Loucy (cell line): ENCODE results near the gene TPM4.

Source experiments
- H2AFZ ChIP-seq: fragments of 200-600 bp; sonication (generic); 2 replicates; pipeline ENCODE4 v1.6.0; 2016; ENCODE audit warnings: antibody characterized with exemption, mild to moderate bottlenecking, low read length, moderate library complexity
- H3F3A ChIP-seq: fragments of 200-600 bp; 2 replicates; pipeline ENCODE4 v1.6.0; 2016; ENCODE audit warnings: antibody characterized with exemption, low read depth, mild to moderate bottlenecking
- H3K27me3 ChIP-seq: fragments of 200-600 bp; sonication (generic); 2 replicates; pipeline ENCODE4 v1.6.1; 2014; ENCODE audit warnings: low read length, mild to moderate bottlenecking; ENCODE audit not compliant: insufficient read depth, poor library complexity, severe bottlenecking
- H3K36me3 ChIP-seq: fragments of 200-600 bp; sonication (generic); 2 replicates; pipeline ENCODE4 v1.6.1; 2016; ENCODE audit warnings: low read length; ENCODE audit not compliant: insufficient read depth
- H3K4me1 ChIP-seq: fragments of 200-600 bp; sonication (generic); 2 replicates; pipeline ENCODE4 v1.5.1; 2014; ENCODE audit warnings: low read length, mild to moderate bottlenecking; ENCODE audit not compliant: insufficient read depth, poor library complexity, severe bottlenecking
- H3K4me2 ChIP-seq: fragments of 200-600 bp; sonication (generic); 2 replicates; pipeline ENCODE4 v1.6.0; 2014; ENCODE audit warnings: antibody characterized with exemption, low read length, low read depth, mild to moderate bottlenecking; ENCODE audit not compliant: poor library complexity, severe bottlenecking
- H3K4me3 ChIP-seq: fragments of 200-600 bp; sonication (generic); 2 replicates; pipeline ENCODE4 v1.5.1; 2014; ENCODE audit warnings: low read length, mild to moderate bottlenecking, mixed read lengths; ENCODE audit not compliant: poor library complexity, severe bottlenecking
- H3K79me2 ChIP-seq: fragments of 200-600 bp; sonication (generic); 2 replicates; pipeline ENCODE4 v1.6.1; 2014; ENCODE audit warnings: low read length; ENCODE audit not compliant: insufficient read depth
- H3K9ac ChIP-seq: fragments of 200-600 bp; sonication (generic); 2 replicates; pipeline ENCODE4 v1.6.0; 2014; ENCODE audit warnings: mild to moderate bottlenecking, low read depth, low read length, moderate library complexity; ENCODE audit not compliant: poor library complexity, severe bottlenecking
- H3K9me2 ChIP-seq: fragments of 200-600 bp; sonication (generic); replicated peaks from 2 replicates; pipeline ENCODE4 v1.6.1; 2016; ENCODE audit warnings: low read depth, low read length, mixed read lengths
- H3K9me3 ChIP-seq: fragments of 200-600 bp; sonication (generic); 2 replicates; pipeline ENCODE4 v1.6.1; 2014; ENCODE audit warnings: mild to moderate bottlenecking, antibody characterized with exemption, low read length, low read depth; ENCODE audit not compliant: insufficient read depth
- H4K20me1 ChIP-seq: fragments of 200-600 bp; sonication (generic); 2 replicates; pipeline ENCODE4 v1.6.0; 2014; ENCODE audit warnings: antibody characterized with exemption, low read length, mild to moderate bottlenecking; ENCODE audit not compliant: insufficient read depth, poor library complexity, severe bottlenecking
- EZH2phosphoT487 ChIP-seq: fragments of 200-600 bp; IDR thresholded peaks from 2 replicates; pipeline ENCODE4 v1.6.1; 2018; ENCODE audit warnings: antibody characterized with exemption, mild to moderate bottlenecking, moderate library complexity, borderline replicate concordance
- TF ChIP-seq, protein P1 (sequence below): fragments of 200-600 bp; sonication (generic); conservative IDR thresholded peaks from 2 replicates; pipeline ENCODE4 v1.5.1; 2014; ENCODE audit warnings: mild to moderate bottlenecking, antibody characterized with exemption, low read length

Gene TPM4

DNA sequence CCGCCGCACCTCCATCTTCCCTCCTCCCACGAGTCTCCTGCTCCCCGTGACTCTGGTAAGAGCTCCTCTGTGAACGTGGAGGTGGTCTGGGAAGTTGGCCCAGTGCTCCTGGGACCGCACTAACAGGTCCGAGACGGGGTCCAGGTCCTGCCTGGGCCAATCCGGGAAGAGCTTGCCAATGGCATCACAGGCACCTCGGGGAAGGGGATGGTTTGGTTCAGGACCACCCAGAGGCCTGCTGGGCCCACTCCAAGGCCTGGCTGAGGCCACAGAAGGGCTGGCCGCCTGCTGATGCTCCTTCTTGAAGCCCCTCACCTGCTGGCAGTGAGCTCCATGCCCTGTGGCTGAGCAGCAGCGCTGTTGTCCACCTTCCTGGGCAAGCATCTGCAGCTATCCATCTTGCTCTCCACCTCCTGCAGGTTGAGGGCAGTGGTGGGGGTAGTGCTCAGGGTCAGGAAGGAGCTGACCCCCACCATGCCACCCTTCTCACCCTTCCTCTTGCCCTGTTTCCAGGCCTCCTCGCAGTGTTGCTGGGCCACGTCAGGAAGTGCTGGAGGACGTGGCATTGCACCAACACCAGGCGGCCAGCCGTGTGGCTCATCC lies 41.2 kb upstream of the TPM4 start:
- Histone ChIP-seq H3K27me3 (no peaks in the 10 kb centered on the region), H4K20me1 (no peaks in the 10 kb centered on the region), H3K4me1 (no peaks in the 10 kb centered on the region), H3K9me3 (no peaks in the 10 kb centered on the region), H3K36me3 (no peaks in the 10 kb centered on the region), H3K4me3 (no peak overlapping the region), H3K4me2 (no peak overlapping the region), H3K9me2 (no peaks in the 10 kb centered on the region), H3K79me2 (no peaks in the 10 kb centered on the region), H3K9ac (no peak overlapping the region), H3F3A (no peaks in the 10 kb centered on the region), H2AFZ (no peak overlapping the region)
- TF ChIP-seq EZH2phosphoT487 = no peak
- TF ChIP-seq, protein P1, sequence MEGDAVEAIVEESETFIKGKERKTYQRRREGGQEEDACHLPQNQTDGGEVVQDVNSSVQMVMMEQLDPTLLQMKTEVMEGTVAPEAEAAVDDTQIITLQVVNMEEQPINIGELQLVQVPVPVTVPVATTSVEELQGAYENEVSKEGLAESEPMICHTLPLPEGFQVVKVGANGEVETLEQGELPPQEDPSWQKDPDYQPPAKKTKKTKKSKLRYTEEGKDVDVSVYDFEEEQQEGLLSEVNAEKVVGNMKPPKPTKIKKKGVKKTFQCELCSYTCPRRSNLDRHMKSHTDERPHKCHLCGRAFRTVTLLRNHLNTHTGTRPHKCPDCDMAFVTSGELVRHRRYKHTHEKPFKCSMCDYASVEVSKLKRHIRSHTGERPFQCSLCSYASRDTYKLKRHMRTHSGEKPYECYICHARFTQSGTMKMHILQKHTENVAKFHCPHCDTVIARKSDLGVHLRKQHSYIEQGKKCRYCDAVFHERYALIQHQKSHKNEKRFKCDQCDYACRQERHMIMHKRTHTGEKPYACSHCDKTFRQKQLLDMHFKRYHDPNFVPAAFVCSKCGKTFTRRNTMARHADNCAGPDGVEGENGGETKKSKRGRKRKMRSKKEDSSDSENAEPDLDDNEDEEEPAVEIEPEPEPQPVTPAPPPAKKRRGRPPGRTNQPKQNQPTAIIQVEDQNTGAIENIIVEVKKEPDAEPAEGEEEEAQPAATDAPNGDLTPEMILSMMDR = no peak

DNA sequence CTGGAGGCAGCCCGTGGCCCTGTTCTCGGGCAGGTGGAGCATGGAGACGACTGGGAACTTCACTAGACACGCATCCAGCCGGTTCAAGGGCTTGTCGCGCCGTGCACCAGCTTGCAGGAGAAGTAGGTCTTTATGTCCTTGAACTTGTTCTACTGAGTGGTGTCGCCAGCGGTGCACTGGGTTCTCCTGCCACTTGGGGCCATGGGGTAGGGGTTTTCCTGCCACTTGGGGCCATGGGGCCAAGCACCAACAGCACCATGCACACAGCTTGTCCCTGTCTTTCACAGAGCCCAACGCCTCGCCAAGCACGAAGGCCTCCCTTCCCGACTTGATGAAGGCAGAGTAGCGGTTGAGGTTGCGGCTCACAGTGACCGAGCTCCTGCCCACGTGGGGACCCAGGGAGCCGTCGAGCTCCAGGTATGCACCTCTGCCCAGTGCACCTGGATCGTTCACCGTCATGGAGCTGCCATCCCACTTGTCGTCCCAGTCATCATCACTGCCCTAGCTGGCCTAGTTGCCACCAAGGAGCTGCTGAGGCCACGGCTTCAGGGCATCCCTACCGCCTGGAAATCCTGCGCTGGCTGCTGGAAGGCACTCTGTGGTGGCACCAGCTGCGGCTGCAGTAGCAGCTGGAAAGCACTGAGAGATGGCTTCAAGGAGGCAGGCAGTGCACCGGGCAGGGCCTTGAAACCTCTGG lies 40.5 kb upstream of the TPM4 start:
- no peaks in the 10 kb centered on the region for H3K27me3 ChIP-seq
- no peaks in the 10 kb centered on the region for H3K36me3 ChIP-seq
- no peak overlapping the region for H2AFZ ChIP-seq
- TF ChIP-seq, protein P1 = no peak
- no peak for TF ChIP-seq EZH2phosphoT487
- no peaks in the 10 kb centered on the region for H3F3A ChIP-seq
- no peak overlapping the region for H3K9ac ChIP-seq
- H3K4me3 ChIP-seq = no peak overlapping the region
- H3K79me2 ChIP-seq = no peaks in the 10 kb centered on the region
- no peaks in the 10 kb centered on the region for H3K9me2 ChIP-seq
- no peaks in the 10 kb centered on the region for H3K9me3 ChIP-seq
- no peaks in the 10 kb centered on the region for H4K20me1 ChIP-seq
- H3K4me2 ChIP-seq = no peak overlapping the region
- H3K4me1 ChIP-seq = no peaks in the 10 kb centered on the region

DNA sequence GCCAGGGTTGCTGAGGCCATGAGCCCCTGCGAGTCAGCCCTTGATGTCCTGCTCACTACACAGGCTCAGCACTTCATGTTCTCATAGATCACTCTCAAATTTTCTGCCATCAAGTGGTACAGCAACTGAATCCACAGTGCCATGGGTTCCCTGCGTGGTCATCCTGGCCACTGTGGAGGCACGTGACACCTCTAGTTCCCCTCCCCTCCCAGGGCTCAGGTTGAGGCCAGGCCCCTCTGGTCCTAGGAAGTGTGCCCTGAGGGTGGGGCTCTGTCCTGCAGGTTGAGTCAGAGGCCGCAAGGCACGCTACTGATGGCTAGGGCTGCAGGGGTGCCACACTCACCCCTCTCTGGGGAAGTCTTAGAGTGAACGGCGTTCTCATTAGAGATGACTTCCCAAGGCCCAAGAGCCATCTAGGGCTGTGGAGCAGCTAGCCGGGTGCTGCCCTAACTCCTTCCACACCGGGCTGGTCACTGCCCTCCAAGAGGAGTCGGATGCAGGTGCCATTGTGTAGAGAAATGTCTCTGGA lies 39.8 kb upstream of the TPM4 start:
- Histone ChIP-seq H3K4me1 (no peaks in the 10 kb centered on the region), H4K20me1 (no peaks in the 10 kb centered on the region), H3K36me3 (no peaks in the 10 kb centered on the region), H2AFZ (no peak overlapping the region), H3K9me2 (no peaks in the 10 kb centered on the region), H3K9me3 (no peaks in the 10 kb centered on the region), H3K9ac (no peak overlapping the region), H3K27me3 (no peaks in the 10 kb centered on the region), H3K79me2 (no peaks in the 10 kb centered on the region), H3F3A (no peaks in the 10 kb centered on the region), H3K4me2 (no peak overlapping the region), H3K4me3 (no peak overlapping the region)
- TF ChIP-seq EZH2phosphoT487 = no peak
- TF ChIP-seq, protein P1 = no peak
